Stimulated activated CD8-positive, alpha-beta memory T cell treated with anti-CD3 and anti-CD28 coated beads, Interleukin-2, amount 100 ng/mL, for 1 hour (primary cell): ENCODE measurements around the gene G3BP2.
"Not testable (repeated sequence)": the region's sequence is repeated elsewhere in the genome, so short reads cannot be mapped to it uniquely, and the experiment has no call there.

Experiments
- DNase-seq, 2 donors: peaks; one replicate each; pipeline ENCODE4 v3.0.0-alpha.2; 2020; ENCODE audit warnings: low read depth in 2 of 2

Gene G3BP2

DNA sequence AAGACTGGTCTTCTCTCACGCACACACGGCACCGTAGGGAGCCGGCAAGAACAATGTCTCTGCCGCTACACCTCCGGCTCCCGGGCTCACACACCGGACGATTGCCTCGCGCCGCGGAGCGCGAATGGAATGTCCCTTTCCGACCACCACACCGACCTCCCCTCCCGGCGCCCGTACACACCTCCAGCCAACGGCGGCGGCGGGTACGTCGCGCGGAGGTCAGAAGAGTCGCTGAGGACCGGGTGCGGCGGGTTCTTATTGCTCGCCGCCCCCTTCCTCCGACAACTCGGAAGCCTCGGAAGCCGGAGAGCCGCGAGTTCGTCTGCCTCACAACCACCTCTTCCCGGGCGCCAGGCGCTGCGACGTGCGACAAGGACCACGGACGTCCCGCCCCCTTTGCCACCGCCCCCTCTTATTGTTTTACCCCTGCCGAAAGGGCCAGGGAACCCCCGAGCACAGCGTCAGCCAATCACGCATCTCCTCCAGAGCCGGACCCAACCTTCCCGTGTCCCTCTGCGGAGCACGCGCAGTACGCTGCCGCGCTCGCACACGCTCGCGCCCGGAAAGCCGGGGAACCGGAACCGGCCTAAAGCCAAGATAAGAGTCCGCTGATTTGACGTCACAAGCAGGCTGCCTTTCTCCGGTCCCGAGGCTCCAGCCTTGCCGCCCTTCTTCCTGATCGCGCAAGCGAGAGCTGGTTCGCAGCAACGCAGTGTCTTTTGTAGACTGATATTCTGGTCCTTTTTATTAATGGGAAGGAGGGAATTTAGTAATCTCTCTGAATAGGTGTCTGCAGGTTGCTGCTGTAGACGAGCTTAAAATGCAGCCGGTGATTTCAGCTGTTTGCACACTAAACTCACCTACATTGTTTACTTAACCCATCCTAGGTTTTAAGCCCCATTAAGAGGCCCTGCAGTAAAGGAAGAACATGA is at the start of gene G3BP2:
Gene G3BP2 (minus strand): TSS at position 385 of the 932 bp plus-strand sequence. CDS start 11,386 bp downstream, outside the sequence.
- peak; percentile 93 to 97 for DNase-seq

DNA sequence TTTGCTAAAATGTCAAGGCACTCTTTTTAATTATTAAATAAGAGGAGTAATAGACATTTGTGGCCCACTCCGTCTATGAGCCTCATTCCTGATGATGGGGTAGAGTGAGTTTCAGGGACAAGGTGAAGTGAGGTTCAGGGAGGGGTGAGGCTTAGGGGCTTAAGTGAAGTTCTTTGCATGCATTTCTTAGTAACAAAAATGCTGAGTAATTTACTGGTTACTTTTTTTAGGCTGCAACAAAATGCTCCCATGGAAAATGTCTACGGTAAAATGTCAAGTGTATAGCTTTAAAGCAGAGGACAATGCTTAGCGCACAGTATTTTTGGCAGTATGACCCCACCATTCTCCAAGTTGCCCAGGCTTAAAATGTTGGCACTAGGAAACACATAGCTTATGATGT is 49.2 kb upstream of the G3BP2 start:
- DNase-seq: no peak

DNA sequence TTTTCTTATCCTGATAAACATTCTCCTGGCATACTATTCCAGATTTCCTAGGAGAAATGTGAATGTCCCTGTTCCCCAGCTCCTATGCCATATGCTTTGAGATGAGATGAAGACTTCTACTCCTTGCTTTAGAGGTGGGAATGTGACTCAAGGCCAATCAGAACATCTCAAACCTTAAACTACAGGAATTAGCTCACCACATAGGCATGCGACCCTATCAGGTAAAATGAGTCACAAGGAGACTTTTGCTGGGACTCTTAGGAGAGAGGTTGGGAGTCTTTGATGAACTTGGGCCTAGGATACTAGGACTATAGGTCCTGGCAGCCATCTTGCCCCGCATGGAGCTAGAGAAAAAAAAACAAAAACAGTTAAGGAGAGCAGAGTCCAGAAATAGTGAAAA is 45.3 kb upstream of the G3BP2 start:
- no peak for DNase-seq

DNA sequence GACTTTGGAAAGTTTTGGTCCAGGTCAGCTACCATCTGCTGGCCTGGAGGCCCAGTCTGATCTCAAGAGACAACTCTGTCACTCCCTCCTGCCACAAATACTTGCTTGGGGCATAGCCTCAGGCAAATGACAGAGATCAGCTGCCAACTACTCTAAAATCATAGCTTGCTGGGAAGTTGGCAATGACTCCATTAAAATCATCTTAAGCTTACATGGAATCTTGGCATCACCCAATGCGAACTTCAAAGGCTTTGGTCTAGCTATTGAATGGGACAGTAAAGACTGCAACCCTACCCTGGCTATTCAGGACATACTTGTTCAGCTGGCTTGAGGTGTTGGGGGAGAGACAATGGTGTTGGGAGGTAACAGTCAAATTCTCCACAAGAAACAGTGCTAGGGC is 44.2 kb upstream of the G3BP2 start:
- DNase-seq: no peak

DNA sequence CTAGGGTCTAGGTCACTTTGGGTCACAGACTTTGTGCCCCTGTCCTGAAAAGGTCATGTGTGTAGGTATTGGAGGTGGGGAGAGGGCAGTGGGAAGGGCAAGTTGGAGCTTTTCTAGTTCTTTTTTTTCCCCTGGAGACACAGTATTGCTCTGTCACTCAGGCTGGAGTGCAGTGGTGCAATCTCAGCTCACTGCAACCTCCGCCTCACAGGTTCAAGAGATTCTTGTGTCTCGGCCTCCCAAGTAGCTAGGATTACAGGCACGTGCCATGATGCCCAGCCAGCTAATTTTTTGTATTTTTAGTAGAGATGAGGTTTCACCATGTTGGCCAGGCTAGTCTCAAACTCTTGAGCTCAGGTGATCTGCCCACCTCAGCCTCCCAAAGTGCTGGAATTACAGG is 42.8 kb upstream of the G3BP2 start:
- not testable (repeated sequence) for DNase-seq

DNA sequence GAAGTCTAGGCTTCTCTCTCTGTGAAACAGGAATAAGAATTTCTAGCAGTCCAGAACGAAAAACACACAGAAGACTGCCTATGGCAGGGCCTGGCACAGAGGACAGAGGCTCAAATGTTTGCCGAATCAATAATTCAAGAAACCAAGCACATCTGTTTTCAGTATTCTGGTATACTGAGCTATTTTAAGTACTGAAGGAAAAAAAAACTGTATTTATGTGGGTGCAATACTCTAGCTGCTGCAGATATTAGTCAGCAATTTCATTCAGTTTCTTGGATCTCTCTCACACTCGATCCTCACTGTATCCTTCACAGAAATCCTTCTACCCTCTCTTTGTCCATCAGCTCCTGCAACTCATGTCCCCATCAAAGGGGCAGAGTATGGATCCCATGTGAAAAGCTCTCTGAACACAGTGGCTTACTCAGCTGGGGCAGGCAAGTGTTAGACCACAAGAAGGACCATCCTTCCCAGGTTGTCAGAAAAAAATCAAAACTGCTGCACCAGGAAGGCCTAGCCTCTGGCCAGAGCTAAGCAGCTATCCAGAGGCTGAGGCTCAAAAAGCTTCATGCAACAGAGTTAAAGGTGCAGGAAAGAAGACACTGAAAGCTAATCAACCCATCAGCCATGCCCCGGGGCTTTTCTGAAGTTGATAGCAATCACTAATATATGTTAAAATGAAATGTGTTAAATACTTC is 42.0 kb upstream of the G3BP2 start:
- no peak for DNase-seq

DNA sequence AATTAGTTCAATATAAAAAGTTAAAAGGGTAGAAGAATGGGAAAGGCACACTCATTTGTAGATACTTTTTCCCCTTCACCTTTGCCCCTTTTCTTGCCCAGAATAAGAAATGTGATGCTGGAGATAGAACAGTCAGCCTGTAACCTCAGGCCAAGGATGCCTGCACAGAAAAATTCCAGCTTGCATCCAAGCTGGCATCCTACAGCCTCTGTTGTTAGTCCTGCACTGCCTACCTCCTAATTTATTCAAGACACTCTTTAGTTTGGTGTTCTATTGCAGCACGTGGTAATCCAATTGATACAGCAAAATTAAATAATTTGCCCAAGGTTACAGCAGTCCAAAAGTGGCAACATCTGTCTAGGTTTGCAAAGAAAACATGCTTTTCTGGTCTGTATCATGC is 41.5 kb upstream of the G3BP2 start:
- no peak for DNase-seq

DNA sequence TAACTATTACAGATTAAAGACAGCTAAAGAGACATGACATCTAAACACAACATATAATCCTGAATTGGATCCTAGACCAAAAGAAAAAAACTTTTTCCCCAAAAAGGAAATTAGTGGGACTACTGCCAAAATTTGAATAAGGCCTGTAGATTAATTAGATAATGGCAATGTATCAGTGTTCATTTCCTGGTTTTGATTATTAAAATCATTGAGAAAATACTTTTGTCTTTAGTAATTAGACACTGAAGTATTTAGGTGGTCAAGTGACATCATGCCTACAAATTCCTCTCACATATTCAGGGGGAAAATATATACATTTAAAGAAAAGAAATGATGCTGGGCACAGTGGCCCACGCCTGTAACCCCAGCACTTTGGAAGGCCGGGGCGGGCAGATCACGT is 40.8 kb upstream of the G3BP2 start:
- no peak for DNase-seq

DNA sequence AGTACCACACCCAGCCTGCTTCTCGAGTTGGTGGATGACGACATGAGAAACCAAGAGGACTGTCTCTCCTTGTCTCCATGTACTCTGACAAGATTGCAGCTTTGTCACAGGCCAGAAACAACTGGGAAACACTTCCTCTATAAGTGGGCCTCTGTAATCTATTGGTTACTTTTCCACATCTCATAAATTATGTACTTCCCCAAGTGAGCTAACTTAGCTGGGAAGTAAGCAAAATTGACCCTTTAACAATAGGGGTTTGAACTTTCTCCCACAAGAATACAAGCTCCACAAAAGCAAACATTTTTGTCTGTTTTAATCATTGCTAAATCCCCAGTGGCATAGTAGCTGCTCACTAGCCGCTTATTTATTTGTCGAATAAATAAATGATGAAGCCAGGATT is 37.0 kb upstream of the G3BP2 start:
- no peak for DNase-seq

DNA sequence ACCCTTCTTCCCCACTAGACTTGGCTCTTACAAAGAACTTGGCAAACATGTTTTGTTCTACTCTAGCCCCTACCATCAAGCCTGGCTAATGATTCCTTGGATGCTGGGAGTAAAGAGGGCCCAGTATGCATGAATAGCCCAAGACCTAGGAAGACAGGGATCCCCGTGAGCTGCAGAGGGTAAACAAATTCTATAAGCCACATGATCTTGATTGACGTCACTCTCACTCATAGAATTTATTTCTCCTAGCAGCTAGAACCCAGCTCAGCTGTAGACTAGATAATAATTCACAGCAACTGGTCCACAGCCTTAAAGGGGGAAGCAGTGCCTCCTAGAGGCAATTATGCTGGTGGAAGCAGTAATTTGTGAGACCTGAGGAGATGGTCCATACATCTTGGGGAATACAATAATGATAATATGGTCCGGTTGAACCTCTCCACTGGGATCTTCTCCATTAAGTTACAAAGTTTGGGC is 35.0 kb upstream of the G3BP2 start:
- no peak for DNase-seq

DNA sequence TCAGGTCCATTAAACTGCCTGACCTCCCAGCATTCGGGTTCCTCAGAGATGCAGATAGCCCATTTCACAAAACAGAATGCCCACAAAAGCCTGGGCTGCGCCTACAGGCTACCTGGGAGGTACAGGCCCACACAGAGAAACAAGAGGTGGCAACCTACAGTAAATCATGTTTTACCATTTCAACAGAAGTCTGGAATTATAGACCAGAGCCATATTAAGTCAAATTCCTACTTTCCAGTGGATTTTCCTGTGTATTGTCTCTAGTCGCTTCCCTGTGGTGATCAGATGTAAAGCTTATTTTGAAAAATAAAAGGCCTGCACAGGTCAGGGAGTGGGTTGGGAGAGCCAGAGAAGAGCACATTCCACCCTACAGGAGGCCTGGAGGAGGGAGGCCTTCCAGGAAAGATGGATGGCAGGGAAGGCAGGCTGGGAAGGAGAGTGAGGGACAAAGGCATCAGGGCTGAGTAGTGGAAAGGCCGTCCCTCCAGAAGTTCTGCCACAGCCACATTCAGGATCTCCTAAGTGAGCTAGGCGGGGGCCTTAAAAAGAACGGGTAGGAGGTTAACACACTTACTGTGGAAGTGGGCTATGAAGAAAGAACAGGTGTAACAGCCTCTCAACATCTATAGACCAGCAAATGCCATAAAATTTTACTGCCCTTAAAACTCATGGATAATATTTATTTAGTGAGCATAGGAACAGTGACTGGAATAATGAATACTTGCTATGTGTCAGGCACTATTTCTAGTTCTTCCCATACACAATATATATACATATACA is 32.2 kb upstream of the G3BP2 start:
- DNase-seq: no peak

DNA sequence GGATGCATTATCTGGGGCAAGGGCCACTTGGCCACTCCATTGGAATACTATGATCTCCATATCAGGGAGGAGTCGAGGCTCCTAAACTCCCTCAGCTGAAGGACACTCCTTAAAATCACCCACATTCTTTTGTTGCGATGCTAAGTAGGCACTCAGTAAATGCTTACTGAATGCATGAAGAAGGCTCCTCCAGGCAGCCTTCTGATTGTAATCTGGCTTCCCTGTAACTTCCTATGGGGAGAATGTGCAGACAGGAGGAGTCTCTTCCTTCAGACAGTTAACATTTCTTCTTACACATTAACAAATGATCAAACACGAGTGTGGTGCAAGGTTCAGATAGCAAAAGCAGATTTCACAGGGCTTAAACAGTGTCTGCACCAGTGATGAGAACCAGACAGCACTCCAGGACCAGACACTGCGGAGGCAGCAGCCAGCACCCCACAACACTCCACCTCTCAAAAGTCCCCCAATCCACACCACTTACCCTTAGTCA is 29.8 kb upstream of the G3BP2 start:
- no peak for DNase-seq

DNA sequence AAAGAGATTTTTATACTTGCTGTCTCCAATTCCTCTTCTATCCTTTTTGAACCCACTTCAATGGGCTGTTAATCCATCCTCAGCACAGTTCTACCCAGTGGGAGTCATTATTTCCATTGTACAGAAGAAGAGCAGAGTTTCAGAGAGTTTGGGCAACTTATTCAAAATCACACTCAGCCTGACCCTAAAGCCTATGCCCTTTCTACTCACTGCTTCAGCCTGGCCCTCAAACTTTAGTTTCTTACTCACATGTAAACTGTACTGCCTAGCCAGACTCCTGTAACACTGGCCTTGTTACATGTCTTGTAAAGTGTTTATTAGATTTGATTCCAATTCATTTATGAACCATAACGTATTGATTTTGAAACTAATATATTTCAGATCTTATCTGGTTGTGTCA is 26.1 kb upstream of the G3BP2 start:
- DNase-seq: no peak

DNA sequence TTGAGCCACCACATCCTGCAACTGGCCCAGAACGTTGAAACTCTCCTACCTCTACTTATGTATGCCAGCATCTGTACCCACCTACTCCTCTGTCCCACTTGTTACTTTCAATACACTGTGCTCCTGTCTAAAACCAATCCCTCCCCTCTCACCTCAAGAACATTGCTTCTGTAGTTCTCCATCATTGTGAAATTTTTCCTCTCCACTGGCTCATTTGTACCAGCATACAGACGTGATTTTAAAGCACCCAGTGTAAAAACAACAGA is 25.7 kb upstream of the G3BP2 start:
- no peak for DNase-seq

DNA sequence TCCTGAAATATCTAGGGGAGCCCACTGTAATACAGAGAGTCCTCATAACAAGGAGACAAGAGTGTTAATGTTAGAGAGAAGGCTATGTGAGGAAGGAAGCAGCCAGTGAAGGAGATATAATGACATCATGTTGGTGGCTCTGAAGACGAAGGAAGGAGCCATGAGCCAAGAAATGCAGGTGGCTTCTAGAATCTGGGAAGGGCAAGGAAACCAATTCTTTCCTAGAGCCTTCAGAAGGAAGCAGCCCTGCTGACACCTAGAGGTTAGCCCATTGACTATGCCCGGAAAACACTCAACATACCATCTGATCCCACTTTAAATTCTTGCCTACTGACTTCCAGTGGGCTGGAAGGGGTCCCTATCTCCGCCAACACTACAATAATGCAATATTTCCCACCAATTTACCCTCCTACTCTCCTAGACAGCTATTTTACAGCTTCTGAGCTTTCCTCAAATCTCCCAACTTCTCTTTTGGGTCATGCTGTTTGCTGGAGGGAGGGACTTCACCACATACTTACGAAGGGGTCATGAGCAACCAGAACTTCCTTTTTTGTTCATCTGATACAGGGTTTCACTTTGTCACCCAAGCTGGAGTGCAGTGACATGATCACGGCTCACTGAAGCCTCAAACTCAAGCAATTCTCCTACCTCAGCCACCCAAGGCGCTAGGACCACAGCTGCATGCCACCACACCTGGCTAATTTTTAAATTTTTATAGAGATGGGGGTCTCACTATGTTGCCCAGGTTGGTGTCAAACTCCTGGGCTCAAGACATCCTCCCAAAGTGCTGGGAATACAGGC is 25.2 kb upstream of the G3BP2 start:
- DNase-seq: no peak

DNA sequence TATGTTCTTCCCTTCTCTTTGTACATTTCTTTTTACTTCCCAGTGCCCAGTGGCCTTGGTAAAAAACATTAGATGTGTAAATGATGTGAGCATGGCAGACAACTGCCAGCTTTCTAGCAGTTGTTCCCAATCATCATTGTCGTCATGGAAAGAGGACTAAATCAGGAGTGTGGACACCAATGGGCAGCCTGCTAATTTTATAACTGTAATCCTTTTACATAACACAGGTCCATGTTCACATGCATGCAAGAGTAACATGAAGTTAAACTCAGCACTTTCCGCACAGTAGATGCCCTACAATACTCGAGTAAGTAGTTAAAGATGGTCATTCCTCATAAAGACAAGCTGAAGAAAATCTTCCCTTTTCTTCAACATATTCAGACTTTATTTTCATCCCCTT is 23.4 kb upstream of the G3BP2 start:
- no peak for DNase-seq

DNA sequence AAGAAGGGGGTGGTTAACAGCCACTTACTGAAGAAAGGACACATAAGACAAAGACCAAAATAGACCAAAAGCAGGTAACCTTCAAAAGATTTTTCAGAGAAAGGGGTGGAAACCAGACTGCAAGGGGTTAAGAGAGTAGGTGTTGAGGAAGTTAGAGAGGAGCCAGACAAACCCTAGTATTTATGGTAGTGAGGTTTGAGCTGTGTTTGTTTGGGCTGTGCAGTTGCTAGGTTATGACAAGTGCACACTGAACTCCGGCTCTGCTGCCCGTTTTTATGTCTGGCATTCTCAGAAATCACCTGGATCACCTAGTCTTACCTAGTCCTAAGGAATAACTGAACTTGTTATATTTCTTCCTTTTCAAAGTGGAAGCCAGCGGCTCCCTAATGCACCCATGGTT is 22.9 kb upstream of the G3BP2 start:
- DNase-seq: no peak

DNA sequence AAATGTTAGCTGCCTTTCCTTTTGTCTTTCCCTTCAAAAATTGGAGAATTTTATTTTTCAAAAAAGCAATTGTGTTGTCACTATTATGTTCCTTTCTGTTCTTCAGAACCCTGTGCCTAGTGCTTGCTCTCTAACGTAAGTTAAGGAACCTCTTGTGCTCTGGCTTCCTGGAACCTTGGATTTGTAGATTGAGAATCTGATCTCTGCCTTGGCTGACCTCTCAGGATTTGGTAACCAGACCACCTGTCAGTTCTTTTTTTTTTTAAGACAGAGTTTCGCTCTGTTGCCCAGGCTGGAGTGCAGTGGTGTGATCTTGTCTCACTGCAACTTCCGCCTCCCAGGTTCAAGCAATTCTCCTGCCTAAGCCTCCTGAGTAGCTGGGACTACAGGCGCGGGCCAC is 18.9 kb upstream of the G3BP2 start:
- not testable (repeated sequence) for DNase-seq

DNA sequence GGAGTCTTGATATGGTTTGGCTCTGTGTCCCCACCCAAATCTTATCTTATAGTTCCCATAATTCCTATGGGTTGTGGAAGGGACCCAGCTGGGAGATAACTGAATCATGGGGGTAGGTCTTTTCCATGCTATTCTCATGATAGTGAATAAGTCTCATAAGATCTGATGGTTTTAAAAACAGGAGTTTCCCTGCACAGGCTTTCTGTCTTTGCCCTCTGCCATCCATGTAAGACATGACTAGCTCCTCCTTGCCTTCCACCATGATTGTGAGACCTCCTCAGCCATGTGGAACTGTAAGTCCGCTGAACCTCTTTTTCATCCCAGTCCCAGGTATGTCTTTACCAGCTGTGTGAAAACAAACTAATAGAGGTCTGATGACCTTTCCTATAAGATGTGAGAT is 13.9 kb upstream of the G3BP2 start:
- not testable (repeated sequence) for DNase-seq

DNA sequence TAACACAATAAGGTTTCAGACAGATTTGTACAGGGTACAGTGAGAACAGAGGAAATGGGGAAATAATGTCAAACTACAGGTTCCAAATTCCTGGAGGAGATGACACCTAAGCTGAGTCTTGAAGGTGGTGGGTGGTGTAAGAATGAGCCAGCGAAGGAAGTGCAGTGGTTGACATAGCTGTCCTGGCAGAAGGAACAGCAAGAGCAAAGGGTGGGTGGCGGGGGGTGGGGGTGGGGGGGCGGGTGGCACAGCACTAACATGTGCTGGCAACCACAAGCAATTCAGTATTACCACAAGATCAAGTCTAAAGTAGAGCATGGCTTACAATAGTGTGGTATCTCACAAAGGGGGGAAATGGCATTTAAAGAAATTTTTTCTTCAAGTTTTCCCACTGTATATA is 13.1 kb upstream of the G3BP2 start:
- DNase-seq: no peak

DNA sequence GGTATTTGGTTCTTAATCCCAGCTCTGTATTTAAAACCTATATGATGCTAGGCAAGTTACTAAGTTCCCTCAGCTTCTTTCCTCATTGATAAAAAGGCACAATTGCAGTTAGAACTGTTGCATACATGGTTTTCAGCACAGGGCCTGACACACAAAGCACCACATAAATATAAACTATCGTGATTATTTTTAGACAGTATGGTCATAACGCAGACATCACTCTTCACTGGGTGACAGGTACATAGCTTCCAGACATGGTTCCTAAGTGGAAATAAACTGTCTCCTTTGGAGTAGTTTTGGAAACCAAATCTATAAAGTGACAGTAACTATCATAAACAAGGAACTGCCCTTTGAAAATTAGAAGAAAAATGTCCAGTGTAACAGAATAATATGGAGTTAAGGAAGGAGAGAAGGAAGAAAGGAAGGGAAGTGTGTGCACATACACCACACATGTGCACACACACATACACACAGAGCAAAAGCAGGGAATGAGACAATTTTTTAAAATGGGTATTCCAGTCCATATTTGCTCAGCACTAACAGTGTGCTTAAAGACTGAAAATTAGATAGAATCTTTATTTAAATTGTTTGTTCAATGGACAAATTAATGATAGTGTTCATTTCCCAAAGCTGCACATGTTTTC is 12.5 kb upstream of the G3BP2 start:
- DNase-seq: no peak
